Keratinocyte (primary cell): ENCODE measurements around the gene MDFIC2. TPM values are rescaled to one million over a fixed set of nuclear protein-coding genes. Genes with fewer than 3 reads are reported as not detected.

Experiments used
- DNase-seq: peaks from one replicate; pipeline ENCODE4 v3.0.0-alpha.2; 2011; ENCODE audit warnings: low read depth, missing footprints, low spot score
- FAIRE-seq: peaks from 2 replicates; lab custom pipeline; 2011; peaks lifted over from hg19 to GRCh38; lab: Jason Lieb, UNC
- H2AFZ ChIP-seq: 2 replicates; pipeline ENCODE4 v1.6.0; 2012; ENCODE audit warnings: low read length, control low read depth, inconsistent platforms; ENCODE audit not compliant: control insufficient read depth
- H3K27ac ChIP-seq: 2 replicates; pipeline ENCODE4 v1.5.1; 2011; ENCODE audit warnings: low read length; ENCODE audit not compliant: control insufficient read depth, insufficient read depth
- H3K27me3 ChIP-seq: 3 replicates; pipeline ENCODE4 v1.6.0; 2011; ENCODE audit warnings: low read length; ENCODE audit not compliant: control insufficient read depth, insufficient read depth; ENCODE audit errors: extremely low read depth
- H3K36me3 ChIP-seq, 2 experiments: 2 replicates in 1 of 2; 3 replicates in 1 of 2; pipeline ENCODE4 v1.5.1; 2011; ENCODE audit warnings: low read length in 2 of 2, mild to moderate bottlenecking in 1 of 2; ENCODE audit not compliant: control insufficient read depth in 2 of 2, insufficient read depth in 2 of 2; ENCODE audit errors: extremely low read depth in 1 of 2
- H3K4me1 ChIP-seq: 3 replicates; pipeline ENCODE4 v1.5.1; 2011; ENCODE audit warnings: low read length; ENCODE audit not compliant: control insufficient read depth, insufficient read depth; ENCODE audit errors: extremely low read depth
- H3K4me2 ChIP-seq: 3 replicates; pipeline ENCODE4 v1.6.0; 2011; ENCODE audit warnings: low read depth, low read length; ENCODE audit not compliant: control insufficient read depth, insufficient read depth; ENCODE audit errors: extremely low read depth
- H3K4me3 ChIP-seq, 3 experiments: fragments of 200-600 bp in 1 of 3; sonication (generic) in 1 of 3; 2 replicates in 2 of 3; 3 replicates in 1 of 3; pipeline ENCODE4 v1.5.1; 2011 to 2016; ENCODE audit warnings: low read length in 3 of 3, mild to moderate bottlenecking in 3 of 3, control low read depth in 2 of 3, inconsistent platforms in 1 of 3, low read depth in 1 of 3, mixed read lengths in 1 of 3, mixed run types in 1 of 3, moderate library complexity in 1 of 3; ENCODE audit not compliant: control insufficient read depth in 2 of 3, insufficient read depth in 2 of 3; ENCODE audit errors: extremely low read depth in 1 of 3
- H3K79me2 ChIP-seq: 2 replicates; pipeline ENCODE4 v1.6.0; 2012; ENCODE audit warnings: low read length; ENCODE audit not compliant: control insufficient read depth, insufficient read depth
- H3K9ac ChIP-seq: 3 replicates; pipeline ENCODE4 v1.6.0; 2011; ENCODE audit warnings: low read length; ENCODE audit not compliant: control insufficient read depth, insufficient read depth; ENCODE audit errors: extremely low read depth
- H3K9me1 ChIP-seq: 3 replicates; pipeline ENCODE4 v1.6.0; 2011; ENCODE audit warnings: low read length; ENCODE audit not compliant: control insufficient read depth, insufficient read depth; ENCODE audit errors: extremely low read depth
- H3K9me3 ChIP-seq: 2 replicates; pipeline ENCODE4 v1.5.1; 2012; ENCODE audit warnings: low read depth, low read length; ENCODE audit not compliant: control insufficient read depth
- H4K20me1 ChIP-seq: 3 replicates; pipeline ENCODE4 v1.6.0; 2011; ENCODE audit warnings: low read length; ENCODE audit not compliant: control insufficient read depth, insufficient read depth; ENCODE audit errors: extremely low read depth
- CTCF ChIP-seq, 3 experiments: IDR thresholded peaks in 1 of 3; conservative IDR thresholded peaks in 1 of 3; optimal IDR thresholded peaks in 1 of 3; 2 replicates in 2 of 3; 3 replicates in 1 of 3; pipeline versions ENCODE3 to v1.5.1; 2011; ENCODE audit warnings: low read length in 3 of 3, mild to moderate bottlenecking in 3 of 3, moderate library complexity in 2 of 3, control low read depth in 1 of 3, inconsistent platforms in 1 of 3; ENCODE audit not compliant: insufficient read depth in 2 of 3; ENCODE audit errors: extremely low read depth in 1 of 3
- EZH2 ChIP-seq: IDR thresholded peaks from one replicate; pipeline ENCODE4 v1.6.1; 2012; ENCODE audit warnings: inconsistent platforms, mild to moderate bottlenecking, low read length, moderate library complexity
- dilution Hi-C: fragments of 300-500 bp; cut with MboI; formaldehyde crosslinking; loops from one replicate; pipeline ENCODE4 v1.7.0; 2020; ENCODE audit warnings: low sequenced_read_pairs; ENCODE audit not compliant: extremely low pct_ligation_motif_present
- polyA plus RNA-seq, 5 experiments: library from polyadenylated mRNA; depleted of rRNA in 3 of 5; stranded (reverse) in 3 of 5; stranded (forward) in 1 of 5; unstranded in 1 of 5; fragments of >200 nt; gene quantifications; 1 replicate in 1 of 5; 2 replicates in 3 of 5; 3 replicates in 1 of 5; pipeline versions ENCODE4 v1.2.1 to v1.2.3, GENCODE V29; 2011 to 2012; ENCODE audit warnings: missing spikeins in 2 of 5, low read depth in 1 of 5, low replicate concordance in 1 of 5

Gene MDFIC2
- polyA plus RNA-seq, 1 donor (not counting 4 experiments of a cell fraction or from before 2014, with no cell fraction given), result not detected

DNA sequence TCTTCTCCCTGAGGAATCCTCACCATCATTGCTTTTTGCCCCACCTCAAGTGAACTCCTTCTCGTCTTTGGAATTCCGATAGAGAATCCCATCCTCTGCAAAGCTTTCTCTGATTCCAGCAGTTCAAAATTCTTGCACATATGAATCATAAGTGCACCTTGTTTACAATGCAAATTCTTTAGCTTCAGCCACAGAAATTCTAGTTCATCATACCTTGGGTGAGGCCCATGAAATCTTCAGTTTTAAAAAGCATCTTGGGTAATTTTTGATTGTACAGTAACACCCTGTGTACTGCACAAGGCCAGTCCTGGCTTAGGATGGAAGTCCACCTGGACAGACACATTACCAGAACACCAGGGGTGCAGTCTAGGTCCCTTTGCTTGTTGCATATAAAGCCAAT lies 30.8 kb downstream of the MDFIC2 start:
- Histone ChIP-seq H3K9me3 (no peaks in the 10 kb centered on the region), H3K36me3 (no peaks in the 10 kb centered on the region), H3K9ac (no peak overlapping the region), H2AFZ (no peak overlapping the region), H3K9me1 (no peaks in the 10 kb centered on the region), H3K27ac (no peak overlapping the region), H3K4me2 (no peak overlapping the region), H3K79me2 (no peaks in the 10 kb centered on the region), H3K4me3 (no peak overlapping the region), H4K20me1 (no peaks in the 10 kb centered on the region), H3K4me1 (no peaks in the 10 kb centered on the region), H3K27me3 (no peaks in the 10 kb centered on the region)
- FAIRE-seq, result no peak
- no peak for DNase-seq
- dilution Hi-C loops, result no loop called here
- no peak for TF ChIP-seq EZH2
- TF ChIP-seq CTCF (optimal IDR thresholded peaks at IDR 0.05 in 1 of 3, IDR thresholded peaks at IDR 0.05 in 1 of 3, conservative IDR thresholded peaks at IDR 0.05 in 1 of 3; ENCODE audit: extremely low read depth in 1 of 3, insufficient read depth in 2 of 3, low read length in 3 of 3), result no peak

DNA sequence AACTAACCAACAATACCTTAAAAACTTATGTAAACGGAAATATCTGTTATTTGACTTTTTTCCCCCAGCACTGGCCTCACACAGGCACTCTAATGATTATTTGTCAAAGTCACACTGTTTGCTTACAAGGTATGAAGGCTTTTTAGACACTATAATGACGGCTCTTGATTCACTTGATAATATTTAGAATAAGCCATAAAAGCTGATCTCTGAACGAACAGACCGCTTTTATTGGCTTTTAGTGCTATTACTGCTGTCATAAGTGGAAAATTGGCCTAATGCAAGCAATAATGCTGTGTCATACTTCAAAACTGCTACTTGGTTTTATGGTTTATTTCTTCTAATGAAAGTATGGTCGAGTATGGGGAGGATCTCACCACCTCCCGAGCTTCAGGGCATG lies 35.1 kb downstream of the MDFIC2 start:
- H3K9me3 ChIP-seq, result no peaks in the 10 kb centered on the region
- FAIRE-seq, result no peak
- TF ChIP-seq EZH2 (no peak), CTCF (optimal IDR thresholded peaks at IDR 0.05 in 1 of 3, IDR thresholded peaks at IDR 0.05 in 1 of 3, conservative IDR thresholded peaks at IDR 0.05 in 1 of 3; ENCODE audit: extremely low read depth in 1 of 3, insufficient read depth in 2 of 3, low read length in 3 of 3) (no peak)
- no peak overlapping the region for H3K9ac ChIP-seq
- H3K4me3 ChIP-seq, result no peak overlapping the region
- no peak overlapping the region for H3K27ac ChIP-seq
- no peak overlapping the region for H2AFZ ChIP-seq
- no peak overlapping the region for H3K4me2 ChIP-seq
- dilution Hi-C loops, result no loop called here
- no peaks in the 10 kb centered on the region for H4K20me1 ChIP-seq
- no peaks in the 10 kb centered on the region for H3K79me2 ChIP-seq
- H3K27me3 ChIP-seq, result no peaks in the 10 kb centered on the region
- no peaks in the 10 kb centered on the region for H3K36me3 ChIP-seq
- no peaks in the 10 kb centered on the region for H3K9me1 ChIP-seq
- H3K4me1 ChIP-seq, result no peaks in the 10 kb centered on the region
- DNase-seq, result no peak
